ENCODE measurements around the gene AVPR2.

- TF ChIP-seq POLR2AphosphoS5 (IDR thresholded peaks at IDR 0.05; ENCODE audit: low read depth, low read length) (no peak), POLR2A (IDR thresholded peaks at IDR 0.05; ENCODE audit: borderline replicate concordance, extremely low read depth, insufficient read depth, insufficient read length) (no peak), RAD21 (IDR thresholded peaks at IDR 0.05; ENCODE audit: low read depth) (no peak), EZH2phosphoT487 (IDR thresholded peaks at IDR 0.05; ENCODE audit: borderline replicate concordance) (no peak), CBX3 (IDR thresholded peaks at IDR 0.05; ENCODE audit: low read depth) (no peak), FOSL1 (IDR thresholded peaks at IDR 0.05; ENCODE audit: low read depth) (no peak)
- TF ChIP-seq, protein P1, sequence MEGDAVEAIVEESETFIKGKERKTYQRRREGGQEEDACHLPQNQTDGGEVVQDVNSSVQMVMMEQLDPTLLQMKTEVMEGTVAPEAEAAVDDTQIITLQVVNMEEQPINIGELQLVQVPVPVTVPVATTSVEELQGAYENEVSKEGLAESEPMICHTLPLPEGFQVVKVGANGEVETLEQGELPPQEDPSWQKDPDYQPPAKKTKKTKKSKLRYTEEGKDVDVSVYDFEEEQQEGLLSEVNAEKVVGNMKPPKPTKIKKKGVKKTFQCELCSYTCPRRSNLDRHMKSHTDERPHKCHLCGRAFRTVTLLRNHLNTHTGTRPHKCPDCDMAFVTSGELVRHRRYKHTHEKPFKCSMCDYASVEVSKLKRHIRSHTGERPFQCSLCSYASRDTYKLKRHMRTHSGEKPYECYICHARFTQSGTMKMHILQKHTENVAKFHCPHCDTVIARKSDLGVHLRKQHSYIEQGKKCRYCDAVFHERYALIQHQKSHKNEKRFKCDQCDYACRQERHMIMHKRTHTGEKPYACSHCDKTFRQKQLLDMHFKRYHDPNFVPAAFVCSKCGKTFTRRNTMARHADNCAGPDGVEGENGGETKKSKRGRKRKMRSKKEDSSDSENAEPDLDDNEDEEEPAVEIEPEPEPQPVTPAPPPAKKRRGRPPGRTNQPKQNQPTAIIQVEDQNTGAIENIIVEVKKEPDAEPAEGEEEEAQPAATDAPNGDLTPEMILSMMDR (IDR thresholded peaks at IDR 0.05 in 2 of 3, conservative IDR thresholded peaks at IDR 0.05 in 1 of 3; ENCODE audit: borderline replicate concordance in 1 of 3, insufficient read depth in 1 of 3, low read depth in 2 of 3, low read length in 2 of 3) = no peak
Observed at GRCh38 chrX:153897899-153898298, 6.6 kb upstream of the AVPR2 start.

Data from HCT116 (cell line).